Fibroblast of the aortic adventitia (primary cell): Measurements from ENCODE around the gene NHLRC4. TPM values are rescaled to one million over a fixed set of nuclear protein-coding genes. Genes with fewer than 3 reads are reported as not detected.
A peak's percentile ranks its signal among the peaks of the same experiment; 100 is the strongest.

Experiments
- DNase-seq: peaks from one replicate; pipeline ENCODE4 v3.0.0-alpha.2; 2010; ENCODE audit warnings: low read depth
- H3K4me3 ChIP-seq: 2 replicates; pipeline ENCODE4 v1.5.1; 2011; ENCODE audit warnings: low read depth, mild to moderate bottlenecking, control low read depth, low read length, moderate library complexity
- CTCF ChIP-seq: IDR thresholded peaks from 2 replicates; pipeline ENCODE4 v1.5.1; 2011; ENCODE audit warnings: mild to moderate bottlenecking, low read length, control low read depth, inconsistent platforms; ENCODE audit not compliant: insufficient read depth
- total RNA-seq: library from RNA; depleted of rRNA; stranded (reverse); fragments of >200 nt; gene quantifications from 2 replicates; pipeline ENCODE4 v1.2.3, GENCODE V29; 2012; ENCODE audit warnings: low replicate concordance

The NHLRC4 gene
- total RNA-seq, 1 donor = 2.0 TPM

DNA sequence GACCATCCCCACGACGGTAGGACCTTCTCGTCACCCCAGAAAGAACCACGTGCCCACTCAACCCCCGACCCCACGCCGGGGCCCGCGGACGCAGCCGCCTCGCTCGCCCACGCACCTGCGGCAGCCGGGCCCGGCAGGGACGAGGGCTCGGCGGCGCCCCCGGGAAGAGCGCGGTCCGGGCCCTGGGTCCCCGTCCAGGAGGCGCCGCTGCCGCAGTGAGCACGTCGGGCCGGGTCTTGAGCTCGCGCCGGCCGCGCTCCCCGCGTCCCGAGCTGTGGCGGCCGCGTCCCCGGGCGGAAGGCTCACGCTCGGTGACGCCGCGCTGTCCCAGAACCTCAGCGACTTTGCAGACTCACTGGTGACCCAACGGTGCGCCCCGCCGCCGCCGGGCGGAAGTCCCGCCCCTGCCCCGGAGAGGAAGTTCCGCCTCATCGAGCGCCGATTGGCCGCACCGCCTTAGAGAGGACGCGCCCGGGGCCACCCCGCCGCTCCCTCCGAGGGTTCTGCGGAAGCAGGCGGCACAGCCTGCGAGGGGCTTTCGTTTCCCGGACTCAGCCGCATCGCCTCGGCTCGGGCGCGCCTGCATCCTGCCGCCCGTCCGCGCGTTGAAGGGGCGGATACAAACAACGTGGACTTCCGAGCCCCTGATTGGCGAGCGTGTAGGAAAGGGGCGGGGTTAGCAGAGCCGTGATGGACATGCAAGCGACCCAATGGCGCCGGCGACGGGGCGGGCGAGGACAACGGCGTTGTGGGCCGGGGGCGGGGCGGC is 22.3 kb downstream of the NHLRC4 start:
- no peak for TF ChIP-seq CTCF
- peak overlapping the region; percentile 84 for H3K4me3 ChIP-seq
- peak; percentile 95 for DNase-seq

GRCh38 chr16:589658-590187 is 22.9 kb downstream of the NHLRC4 start, which contains the start of gene RAB40C:
RAB40C (plus strand) TSS chr16:590066; CDS start chr16:590292, 226 bp downstream.
- peak; percentile 98 for DNase-seq
- H3K4me3 ChIP-seq = peak within 1 kb of the TSS; percentile 91
- TF ChIP-seq CTCF = no peak

DNA sequence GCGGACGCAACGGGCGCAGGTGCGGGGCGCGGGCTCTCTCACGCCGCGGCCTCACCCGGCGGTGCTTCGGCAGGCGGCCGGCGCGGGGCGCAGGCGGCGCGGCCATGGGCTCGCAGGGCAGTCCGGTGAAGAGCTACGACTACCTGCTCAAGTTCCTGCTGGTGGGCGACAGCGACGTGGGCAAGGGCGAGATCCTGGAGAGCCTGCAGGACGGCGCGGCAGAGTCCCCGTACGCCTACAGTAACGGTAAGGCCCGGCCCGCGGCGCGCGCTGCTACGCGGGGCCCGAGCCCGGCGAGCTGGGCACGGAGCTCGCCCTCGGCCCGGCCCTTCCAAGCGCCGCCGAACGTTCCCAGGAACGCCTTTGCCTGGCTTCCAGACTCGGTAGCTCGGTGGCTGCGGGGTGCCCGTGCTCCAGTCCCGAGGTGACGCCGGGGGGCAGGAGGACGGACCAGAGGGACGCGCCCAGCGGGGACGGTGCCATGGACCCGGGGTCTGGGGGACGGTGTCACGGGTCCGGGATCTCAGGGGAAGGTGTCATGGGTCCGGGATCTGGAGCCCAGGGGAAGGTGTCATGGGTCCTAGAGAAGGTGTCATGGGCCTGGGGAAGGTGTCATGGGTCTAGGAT is 23.5 kb downstream of the NHLRC4 start:
- peak overlapping the region; percentile 91 for H3K4me3 ChIP-seq
- TF ChIP-seq CTCF = no peak
- DNase-seq = peak; percentile 35

DNA sequence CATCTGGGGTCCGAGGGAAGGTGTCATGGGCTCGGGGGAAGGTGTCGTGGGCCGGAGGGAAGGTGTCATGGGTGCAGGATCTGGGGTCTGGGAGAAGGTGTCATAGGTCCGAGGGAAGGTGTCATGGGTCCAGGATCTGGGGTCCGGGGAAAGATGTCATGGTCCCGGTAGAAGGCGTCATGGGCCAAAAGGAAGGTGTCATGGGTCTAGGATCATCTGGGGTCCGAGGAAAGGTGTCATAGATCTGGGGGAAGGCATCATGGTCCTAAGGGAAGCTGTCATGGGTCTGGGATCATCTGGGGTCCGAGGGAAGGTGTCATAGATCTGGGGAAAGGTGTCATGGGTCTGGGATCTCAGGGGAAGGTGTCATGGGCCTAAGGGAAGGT is 24.0 kb downstream of the NHLRC4 start:
- no peak for TF ChIP-seq CTCF
- no peak for DNase-seq
- H3K4me3 ChIP-seq = peak overlapping the region; percentile 91

DNA sequence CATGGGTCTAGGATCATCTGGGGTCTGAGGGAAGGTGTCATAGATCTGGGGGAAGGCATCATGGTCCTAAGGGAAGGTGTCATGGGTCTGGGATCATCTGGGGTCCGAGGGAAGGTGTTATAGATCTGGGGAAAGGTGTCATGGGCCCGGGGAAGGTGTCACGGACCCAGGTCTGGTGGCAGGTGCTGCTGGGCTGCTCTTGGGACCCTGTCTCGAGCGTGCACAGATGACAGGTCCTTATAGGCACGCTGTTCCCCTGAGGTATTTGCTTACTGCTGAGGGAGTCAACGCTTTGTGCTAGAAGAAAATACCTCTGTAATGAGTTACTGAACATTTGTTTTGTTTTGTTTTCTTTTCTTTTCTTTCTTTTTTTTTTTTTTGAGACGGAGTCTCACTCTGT is 24.4 kb downstream of the NHLRC4 start:
- H3K4me3 ChIP-seq = peak overlapping the region; percentile 91
- DNase-seq = no peak
- no peak for TF ChIP-seq CTCF

DNA sequence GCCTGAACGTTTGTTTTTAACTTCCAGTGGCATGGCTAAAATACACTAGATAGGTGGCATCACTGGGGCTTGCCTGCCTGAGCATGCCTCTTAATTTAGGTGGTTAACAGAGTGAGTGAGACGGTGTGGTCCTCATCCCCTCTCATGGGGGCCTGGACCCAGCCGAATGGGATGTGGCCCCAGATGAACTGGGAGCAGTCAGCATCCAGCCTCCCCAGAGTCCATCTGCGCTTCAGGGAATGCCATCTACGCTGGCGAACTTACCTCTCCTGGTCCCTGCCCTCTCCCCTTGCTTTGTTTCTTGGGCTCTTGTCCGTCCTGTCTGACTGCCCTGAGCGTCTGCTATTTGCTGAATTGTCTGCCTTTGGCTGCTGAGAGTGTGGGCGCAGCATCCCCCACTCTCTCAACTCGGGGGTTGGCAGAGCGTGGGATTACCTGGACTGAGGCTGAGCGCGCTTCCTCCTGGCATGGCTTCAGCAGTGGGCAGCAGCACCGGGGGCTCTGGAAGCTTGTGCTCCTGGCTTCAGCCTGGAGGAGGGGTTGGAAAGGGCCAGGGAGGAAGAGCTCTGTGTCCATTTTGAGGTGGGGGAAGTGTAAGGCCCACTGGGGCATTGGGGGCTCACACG is 25.2 kb downstream of the NHLRC4 start:
- H3K4me3 ChIP-seq = no peak overlapping the region
- DNase-seq = no peak
- TF ChIP-seq CTCF = no peak
